ENCODE data around the gene IL3RA. TPM values are rescaled to one million over a fixed set of nuclear protein-coding genes. Genes with fewer than 3 reads are reported as not detected.
A peak's percentile ranks its signal among the peaks of the same experiment; 100 is the strongest.

Gene IL3RA
- total and polyA plus RNA-seq, 2 experiments from 2014 or later, result 0.86 TPM; not detected in 1

DNA sequence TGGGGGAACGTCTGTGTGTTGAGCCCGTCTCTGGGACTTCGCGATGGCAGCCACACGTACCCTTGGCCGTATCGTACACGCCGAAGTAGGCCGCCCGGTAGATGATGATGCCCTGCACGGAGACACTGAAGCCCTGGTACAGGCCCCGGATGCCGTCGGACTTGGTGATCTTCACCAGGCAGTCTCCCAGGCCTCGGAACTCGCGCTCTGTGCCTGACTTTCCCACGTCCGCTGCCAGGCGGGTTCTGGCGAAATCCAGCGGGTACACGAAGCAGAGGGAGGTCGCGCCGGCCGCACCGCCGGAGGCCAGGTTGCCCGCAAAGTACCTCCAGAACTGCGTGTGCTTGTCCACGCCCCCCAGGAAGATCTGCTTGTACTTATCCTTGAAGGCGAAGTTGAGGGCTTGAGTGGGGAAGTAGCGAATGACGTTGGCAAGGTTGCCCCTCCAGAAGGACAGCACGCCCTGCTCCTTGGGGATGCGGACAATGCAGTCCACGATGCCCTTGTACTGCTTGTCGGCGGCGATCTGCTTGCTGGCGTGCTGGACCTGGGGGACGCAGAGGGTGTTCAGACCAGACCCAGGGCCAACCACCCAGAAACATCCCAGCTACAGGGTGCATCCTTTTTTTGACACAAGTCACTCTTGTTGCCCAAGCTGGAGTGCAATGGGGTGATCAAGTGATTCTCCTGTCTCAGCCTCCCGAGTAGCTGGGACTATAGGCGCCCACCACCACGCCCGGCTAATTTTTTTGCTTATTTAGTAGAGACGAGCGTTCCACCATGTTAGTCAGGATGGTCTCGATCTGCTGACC is 52.8 kb downstream of the IL3RA start:
- peaks cover 56% of the 10 kb centered on the region for H3K27me3 Mint-ChIP-seq (ENCODE audit: insufficient read depth, low read depth, poor library complexity)
- Histone ChIP-seq H2AFZ (no peak overlapping the region), H3K79me2 (replicated peaks; ENCODE audit: insufficient read depth) (peaks cover 59% of the 10 kb centered on the region), H3K4me1 (ENCODE audit: insufficient read depth) (peaks cover 16% of the 10 kb centered on the region), H3K4me2 (peak overlapping the region; percentile 99), H3F3A (replicated peaks; ENCODE audit: low read depth) (peaks cover 60% of the 10 kb centered on the region), H3K27me3 (ENCODE audit: insufficient read depth) (no peaks in the 10 kb centered on the region), H3K9me2 (ENCODE audit: insufficient read depth) (no peaks in the 10 kb centered on the region), H3K4me3 (peak overlapping the region; percentile 100; the same call in 1 of the 2 replicates), H4K20me1 (replicated peaks; ENCODE audit: insufficient read depth) (peaks cover 34% of the 10 kb centered on the region; the same call in 1 of the 2 replicates), H3K27ac (ENCODE audit: low read depth) (peak overlapping the region; percentile 88; the same call in 1 of the 2 replicates), H3K36me3 (ENCODE audit: insufficient read depth) (peaks cover 45% of the 10 kb centered on the region)
- DNase-seq (ENCODE audit: low spot score) (no peak), ATAC-seq (no peak)
- TF ChIP-seq ZNF462 (CRISPR knock-in tag; IDR thresholded peaks at IDR 0.05) (no peak), NANOG (IDR thresholded peaks at IDR 0.05; ENCODE audit: borderline replicate concordance) (no peak), ETS1 (IDR thresholded peaks at IDR 0.05) (no peak), JUNB (IDR thresholded peaks at IDR 0.05; ENCODE audit: unreplicated experiment) (no peak), ZNF331 (CRISPR knock-in tag; IDR thresholded peaks at IDR 0.05; ENCODE audit: low read depth) (no peak), STAT1 (IDR thresholded peaks at IDR 0.05; ENCODE audit: unreplicated experiment) (no peak), REST (IDR thresholded peaks at IDR 0.05; ENCODE audit: unreplicated experiment) (no peak), ZNF114 (CRISPR knock-in tag; IDR thresholded peaks at IDR 0.05) (no peak), EZH2 (IDR thresholded peaks at IDR 0.05; ENCODE audit: low read depth, unreplicated experiment) (no peak), CREB1 (CRISPR knock-in tag; IDR thresholded peaks at IDR 0.05; ENCODE audit: low read depth) (no peak), POLR2AphosphoS5 (IDR thresholded peaks at IDR 0.05; ENCODE audit: low read depth) (no peak), EZH2phosphoT487 (IDR thresholded peaks at IDR 0.05; ENCODE audit: unreplicated experiment) (no peak), CTCF (conservative IDR thresholded peaks at IDR 0.05; ENCODE audit: low read depth in 2 of 2) (no peak)
- H3K36me3 Mint-ChIP-seq (ENCODE audit: low read depth), result peaks cover 76% of the 10 kb centered on the region
- no peak overlapping the region for H3K27ac Mint-ChIP-seq
- H3K9me3 Mint-ChIP-seq, result peaks cover 11% of the 10 kb centered on the region
- peak overlapping the region; percentile 93 for H3K4me3 Mint-ChIP-seq
- H3K4me1 Mint-ChIP-seq, result peaks cover 36% of the 10 kb centered on the region
